A549 (cell line): ENCODE data around the gene TCHP. TPM values are rescaled to one million over a fixed set of nuclear protein-coding genes. Genes with fewer than 3 reads are reported as not detected.

Source experiments
- ATAC-seq, 2 experiments: fragments of 200-7000 bp in 1 of 2; fragments of >200 bp in 1 of 2; cut with Nextera tagmentation in 1 of 2; cut with Tn5 transposase in 1 of 2; 3 replicates each; pipeline versions ENCODE4 v1.8.0 to v1.9.1; 2018 to 2020; ENCODE audit warnings: mild to moderate bottlenecking in 1 of 2, moderate library complexity in 1 of 2
- CTCF ChIA-PET: fragments of 300-600 bp; sonication (Branson Sonifier 250); formaldehyde crosslinking; extraction: SDS; loops from one replicate; lab custom pipeline; 2021; ENCODE audit warnings: antibody characterized with exemption, inconsistent platforms; lab: Yijun Ruan, JAX
- POLR2A ChIA-PET: fragments of 350-600 bp; formaldehyde crosslinking; extraction: SDS; loops from one replicate; lab custom pipeline; 2021; ENCODE audit warnings: antibody characterized with exemption, inconsistent platforms; lab: Yijun Ruan, JAX
- DNase-seq, 2 experiments: peaks; one replicate each; pipeline versions ENCODE4 v3.0.0 to v3.0.0-alpha.2; 2011 to 2016; ENCODE audit warnings: low read depth in 1 of 2, low spot score in 1 of 2
- FAIRE-seq: peaks from 2 replicates; lab custom pipeline; 2011; peaks lifted over from hg19 to GRCh38; lab: Jason Lieb, UNC
- H3K27ac ChIP-seq, 2 experiments: fragments of >200 bp; sonication (Bioruptor Twin); formaldehyde crosslinking; 3 replicates each; pipeline ENCODE4 v1.5.1; 2016 to 2017
- H3K4me1 ChIP-seq: fragments of >200 bp; sonication (Bioruptor Twin); formaldehyde crosslinking; 3 replicates; pipeline ENCODE4 v1.6.1; 2016
- H3K4me2 ChIP-seq: fragments of >200 bp; sonication (Bioruptor Twin); formaldehyde crosslinking; 3 replicates; pipeline ENCODE4 v1.6.1; 2016
- H3K4me3 ChIP-seq: fragments of >200 bp; sonication (Bioruptor Twin); formaldehyde crosslinking; 3 replicates; pipeline ENCODE4 v1.5.1; 2016
- H3K9me3 ChIP-seq: fragments of >200 bp; sonication (Bioruptor Twin); formaldehyde crosslinking; 3 replicates; pipeline ENCODE4 v1.6.1; 2016
- CBX2 ChIP-seq: fragments of 200-600 bp; sonication (generic); IDR thresholded peaks from 2 replicates; pipeline ENCODE4 v1.6.1; 2016; ENCODE audit warnings: low read depth, mild to moderate bottlenecking, borderline replicate concordance
- CEBPB ChIP-seq, 2 experiments: fragments of >200 bp in 1 of 2; sonication (Bioruptor Twin) in 1 of 2; formaldehyde crosslinking in 1 of 2; IDR thresholded peaks; 2 replicates each; pipeline ENCODE4 v1.6.1; 2012 to 2016
- CHD2 ChIP-seq: fragments of 150-350 bp; IDR thresholded peaks from 2 replicates; pipeline ENCODE4 v1.6.1; 2014; ENCODE audit warnings: low read length; ENCODE audit not compliant: partially characterized antibody
- CHD4 ChIP-seq: fragments of 200-600 bp; sonication (generic); IDR thresholded peaks from 2 replicates; pipeline ENCODE4 v1.6.1; 2016; ENCODE audit warnings: antibody characterized with exemption, mild to moderate bottlenecking, borderline replicate concordance
- EHF ChIP-seq: fragments of 250-450 bp; sonication (Bioruptor Pico); IDR thresholded peaks from 2 replicates; pipeline ENCODE4 v1.5.0; 2020; ENCODE audit warnings: mild to moderate bottlenecking
- EP300 ChIP-seq, 2 experiments: fragments of >200 bp; sonication (Bioruptor Twin); formaldehyde crosslinking; IDR thresholded peaks; 2 replicates in 1 of 2; 3 replicates in 1 of 2; pipeline ENCODE4 v1.6.1; 2016 to 2017
- FOSB ChIP-seq: fragments of 250-450 bp; sonication (Bioruptor Pico); IDR thresholded peaks from 2 replicates; pipeline ENCODE4 v1.5.0; 2020; ENCODE audit warnings: mild to moderate bottlenecking, moderate library complexity
- HES2 ChIP-seq: fragments of >200 bp; sonication (Bioruptor Twin); formaldehyde crosslinking; IDR thresholded peaks from 2 replicates; pipeline ENCODE4 v1.6.1; 2016
- HEYL ChIP-seq: fragments of 250-450 bp; sonication (Bioruptor Pico); IDR thresholded peaks from 2 replicates; pipeline ENCODE4 v1.8.0; 2021; ENCODE audit warnings: mild to moderate bottlenecking, moderate library complexity
- JUN ChIP-seq, 2 experiments: fragments of >200 bp; sonication (Bioruptor Twin); formaldehyde crosslinking; IDR thresholded peaks; 2 replicates in 1 of 2; 3 replicates in 1 of 2; pipeline ENCODE4 v1.6.1; 2016 to 2017
- JUNB ChIP-seq: fragments of >200 bp; sonication (Bioruptor Twin); formaldehyde crosslinking; IDR thresholded peaks from 2 replicates; pipeline ENCODE4 v1.6.1; 2016
- KDM5A ChIP-seq: fragments of 200-600 bp; sonication (generic); IDR thresholded peaks from 2 replicates; pipeline ENCODE4 v1.6.1; 2016; ENCODE audit warnings: antibody characterized with exemption, mild to moderate bottlenecking
- MYC ChIP-seq: IDR thresholded peaks from 2 replicates; pipeline ENCODE4 v1.6.1; 2012; ENCODE audit warnings: mild to moderate bottlenecking, inconsistent platforms, low read length, improper control_type of control experiment, borderline replicate concordance
- NFE2L2 ChIP-seq: fragments of 150-350 bp; conservative IDR thresholded peaks from 2 replicates; pipeline ENCODE4 v1.6.1; 2014; ENCODE audit warnings: low read length
- RCOR1 ChIP-seq: fragments of 150-350 bp; IDR thresholded peaks from 2 replicates; pipeline ENCODE4 v1.6.1; 2014; ENCODE audit warnings: antibody characterized with exemption, low read length, low read depth
- REST ChIP-seq: fragments of 200-600 bp; sonication (generic); IDR thresholded peaks from 2 replicates; pipeline ENCODE4 v1.6.1; 2016; ENCODE audit warnings: antibody characterized with exemption, mild to moderate bottlenecking, moderate library complexity
- RFX5 ChIP-seq: fragments of 450-650 bp; IDR thresholded peaks from 2 replicates; pipeline ENCODE4 v1.7.1; 2014; ENCODE audit warnings: antibody characterized with exemption, mild to moderate bottlenecking, moderate library complexity
- SMC3 ChIP-seq: fragments of >200 bp; sonication (Bioruptor Twin); formaldehyde crosslinking; IDR thresholded peaks from 3 replicates; pipeline ENCODE4 v1.6.1; 2018; ENCODE audit warnings: inconsistent platforms
- SREBF2 ChIP-seq: fragments of 450-650 bp; IDR thresholded peaks from 2 replicates; pipeline ENCODE4 v1.6.1; 2014; ENCODE audit warnings: mild to moderate bottlenecking, moderate library complexity
- ZNF302 ChIP-seq: fragments of 250-450 bp; sonication (Bioruptor Pico); IDR thresholded peaks from 2 replicates; pipeline ENCODE4 v1.9.0; 2021; ENCODE audit warnings: inconsistent platforms, mild to moderate bottlenecking, moderate library complexity
- ZSCAN20 ChIP-seq: fragments of 250-450 bp; sonication (Bioruptor Pico); IDR thresholded peaks from 2 replicates; pipeline ENCODE4 v1.8.0; 2022; ENCODE audit warnings: mild to moderate bottlenecking, moderate library complexity
- WGBS: methylation state at CpG from one replicate; pipeline ENCODE4 v1.1.6; 2017; ENCODE audit errors: missing lambda C conversion rate; 5-methylcytosine and 5-hydroxymethylcytosine counted together
- polyA plus RNA-seq, 4 experiments: library from polyadenylated mRNA; depleted of rRNA in 3 of 4; stranded (reverse); fragments of >200 nt; fragmentation: RNase III in 1 of 4; extraction: RNeasy Plus Mini Kit Qiagen cat#74134 plus additional on column Dnase treatment in 1 of 4; gene quantifications; 2 replicates in 3 of 4; 3 replicates in 1 of 4; pipeline ENCODE4 v1.2.3, GENCODE V29; 2011 to 2017
- TF ChIP-seq, protein P1 (sequence below): IDR thresholded peaks from 2 replicates; pipeline ENCODE4 v1.6.1; 2012

TCHP gene
- polyA plus RNA-seq, 2 of the 4 experiments (the other 2 are of a cell fraction), result 18.4 to 33.4 TPM

DNA sequence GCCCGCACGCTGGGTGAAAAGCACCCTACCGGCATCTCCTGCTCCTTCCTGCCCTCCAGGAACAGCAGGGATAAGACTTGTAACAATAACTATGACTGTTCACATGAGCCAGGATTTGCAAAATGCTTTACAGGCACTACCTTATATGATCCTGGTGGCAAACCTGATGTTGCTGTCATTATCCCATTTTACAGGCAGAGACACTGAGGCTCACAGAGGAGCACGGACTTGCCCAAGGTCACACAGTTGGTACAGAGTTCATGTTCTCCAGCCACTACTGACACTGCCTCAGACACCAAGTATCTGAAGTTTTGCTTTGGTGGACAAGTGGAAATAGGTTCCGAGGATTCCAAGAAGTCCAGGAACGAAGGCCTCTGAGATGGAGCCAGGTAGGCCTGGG, 42.4 kb upstream of the TCHP start:
- Histone ChIP-seq H3K9me3 (no peaks in the 10 kb centered on the region), H3K4me1 (no peaks in the 10 kb centered on the region), H3K27ac (no peak overlapping the region), H3K4me3 (no peak overlapping the region), H3K4me2 (no peak overlapping the region)
- FAIRE-seq, result no peak
- ATAC-seq, result no peak
- ChIA-PET POLR2A (no interaction called here), CTCF (interaction anchor here (1.2 to 10.1 kb wide), 7 partner anchors 9 to 70 kb away, joined by 3 to 100 read pairs (median 4); no protein-coding TSS in a partner anchor)
- no peak for DNase-seq
- TF ChIP-seq JUNB (no peak), EP300 (IDR thresholded peaks at IDR 0.05) (no peak), RCOR1 (no peak), JUN (IDR thresholded peaks at IDR 0.05) (no peak)
- 90% methylated on average over 6 of the region's 6 CpGs for WGBS

- ChIA-PET POLR2A (no interaction called here), CTCF (interaction anchor here (1.0 to 10.1 kb wide), 7 partner anchors 9 to 260 kb away, joined by 3 to 100 read pairs (median 4); no protein-coding TSS in a partner anchor)
- ATAC-seq (no peak), FAIRE-seq (no peak), DNase-seq (no peak)
- H3K9me3 ChIP-seq, result no peaks in the 10 kb centered on the region
- no peak overlapping the region for H3K27ac ChIP-seq
- TF ChIP-seq, protein P1, sequence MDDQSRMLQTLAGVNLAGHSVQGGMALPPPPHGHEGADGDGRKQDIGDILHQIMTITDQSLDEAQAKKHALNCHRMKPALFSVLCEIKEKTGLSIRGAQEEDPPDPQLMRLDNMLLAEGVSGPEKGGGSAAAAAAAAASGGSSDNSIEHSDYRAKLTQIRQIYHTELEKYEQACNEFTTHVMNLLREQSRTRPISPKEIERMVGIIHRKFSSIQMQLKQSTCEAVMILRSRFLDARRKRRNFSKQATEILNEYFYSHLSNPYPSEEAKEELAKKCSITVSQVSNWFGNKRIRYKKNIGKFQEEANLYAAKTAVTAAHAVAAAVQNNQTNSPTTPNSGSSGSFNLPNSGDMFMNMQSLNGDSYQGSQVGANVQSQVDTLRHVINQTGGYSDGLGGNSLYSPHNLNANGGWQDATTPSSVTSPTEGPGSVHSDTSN, result no peak
- no peak for TF ChIP-seq ZSCAN20 (CRISPR knock-in tag)
- no peak for TF ChIP-seq MYC
- TF ChIP-seq ZNF302, result no peak
- TF ChIP-seq EHF, result no peak
- TF ChIP-seq HES2, result no peak
- no peak for TF ChIP-seq HEYL
- no peak for TF ChIP-seq SMC3
- TF ChIP-seq JUN (IDR thresholded peaks at IDR 0.05), result no peak
- no peak for TF ChIP-seq FOSB (CRISPR knock-in tag)
- no peak for TF ChIP-seq NFE2L2
- no peak for TF ChIP-seq REST
- no peak for TF ChIP-seq KDM5A
- TF ChIP-seq CEBPB (IDR thresholded peaks at IDR 0.05), result no peak
- TF ChIP-seq SREBF2, result no peak
- TF ChIP-seq CHD2, result no peak
- no peak for TF ChIP-seq CHD4
- no peaks in the 10 kb centered on the region for H3K4me1 ChIP-seq
- H3K4me2 ChIP-seq, result no peak overlapping the region
- WGBS, result 90% methylated on average over 5 of the region's 5 CpGs
- H3K4me3 ChIP-seq, result no peak overlapping the region
Measured at GRCh38 chr12:109858764-109859163, 41.3 kb upstream of the TCHP start.

DNA sequence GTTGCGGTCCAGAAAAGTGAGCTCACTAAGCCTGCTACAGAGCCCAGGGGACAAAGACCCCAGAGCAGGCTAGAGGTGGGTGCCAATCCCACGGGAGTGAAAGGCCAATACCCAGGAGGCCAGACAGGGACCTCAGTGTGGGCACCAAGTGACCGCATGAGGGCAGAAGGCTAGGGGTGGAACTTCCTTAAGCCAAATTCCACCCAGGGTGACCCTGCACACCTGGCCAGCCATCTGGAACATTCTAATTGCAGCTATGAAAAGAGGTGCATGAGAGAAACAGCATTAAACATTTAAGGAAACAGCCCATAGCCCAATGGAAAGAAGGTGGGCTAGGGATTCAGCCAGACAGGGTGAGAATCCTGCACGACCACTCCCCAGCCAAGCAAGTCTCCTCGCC, 39.1 kb upstream of the TCHP start:
- ATAC-seq (no peak), FAIRE-seq (no peak), DNase-seq (no peak)
- Histone ChIP-seq H3K4me2 (no peak overlapping the region), H3K4me3 (no peak overlapping the region), H3K27ac (no peak overlapping the region), H3K4me1 (peaks cover 19% of the 10 kb centered on the region), H3K9me3 (no peaks in the 10 kb centered on the region)
- POLR2A ChIA-PET, result no interaction called here
- CTCF ChIA-PET, result interaction anchor here (0.8 to 10.1 kb wide), 4 partner anchors 9 to 55 kb away, joined by 3 to 100 read pairs (median 4); no protein-coding TSS in a partner anchor
- no peak for TF ChIP-seq HES2
- TF ChIP-seq CBX2, result no peak
- TF ChIP-seq RFX5, result no peak
- no peak for TF ChIP-seq REST
- WGBS, result 86% methylated on average over 5 of the region's 5 CpGs
